B cell (primary cell): ENCODE results near the gene NKX1-2. TPM values are rescaled to one million over a fixed set of nuclear protein-coding genes. Genes with fewer than 3 reads are reported as not detected.

Experiments used
- ATAC-seq: fragments of 200-7000 bp; cut with Tn5 transposase; one replicate; pipeline ENCODE4 v1.10.0; 2021; ENCODE audit warnings: low read depth, mild to moderate bottlenecking, moderate number of reproducible peaks, moderate library complexity
- CTCF ChIA-PET: fragments of 350-600 bp; sonication (Branson Sonifier 250); formaldehyde crosslinking; loops from one replicate; lab custom pipeline; 2021; ENCODE audit warnings: antibody characterized with exemption, inconsistent platforms; lab: Charles Lee
- POLR2A ChIA-PET: fragments of 350-600 bp; sonication (Branson Sonifier 250); formaldehyde crosslinking; loops from one replicate; lab custom pipeline; 2021; ENCODE audit warnings: antibody characterized with exemption; lab: Charles Lee
- DNase-seq: peaks from one replicate; pipeline ENCODE4 v3.0.0; 2013
- H2AFZ ChIP-seq: 2 replicates; pipeline ENCODE4 v1.6.1; 2012; ENCODE audit warnings: mild to moderate bottlenecking, low read depth, low read length; ENCODE audit not compliant: insufficient read depth, poor library complexity, severe bottlenecking
- H3K27ac ChIP-seq, 2 donors: 1 replicate in 1 of 2; 2 replicates in 1 of 2; pipeline ENCODE4 v1.5.1; 2012 to 2013; ENCODE audit warnings: low read length in 2 of 2, mild to moderate bottlenecking in 2 of 2, moderate library complexity in 1 of 2
- H3K27me3 ChIP-seq, 4 experiments: fragments of 200-600 bp in 1 of 4; sonication (generic) in 1 of 4; replicated peaks in 1 of 4; 1 replicate in 2 of 4; 2 replicates in 2 of 4; pipeline versions ENCODE4 v1.6.1 to v1.7.0; 2013 to 2016; ENCODE audit warnings: low read length in 3 of 4, mild to moderate bottlenecking in 2 of 4, mixed read lengths in 1 of 4, moderate library complexity in 1 of 4; ENCODE audit not compliant: insufficient read depth in 4 of 4, control insufficient read depth in 3 of 4; ENCODE audit errors: control extremely low read depth in 1 of 4
- H3K36me3 ChIP-seq, 2 experiments: replicated peaks in 1 of 2; 1 replicate in 1 of 2; 2 replicates in 1 of 2; pipeline versions ENCODE4 v1.6.1 to v1.7.1; 2013; ENCODE audit warnings: low read length in 1 of 2; ENCODE audit not compliant: insufficient read depth in 2 of 2, control insufficient read depth in 1 of 2; ENCODE audit errors: control extremely low read depth in 1 of 2, extremely low read depth in 1 of 2
- H3K4me1 ChIP-seq, 2 donors: fragments of 200-600 bp in 1 of 2; sonication (generic) in 1 of 2; 1 replicate in 1 of 2; 2 replicates in 1 of 2; pipeline versions ENCODE4 v1.5.1 to v1.6.1; 2013 to 2017; ENCODE audit warnings: low read length in 2 of 2; ENCODE audit not compliant: control insufficient read depth in 2 of 2, insufficient read depth in 2 of 2
- H3K4me2 ChIP-seq: replicated peaks from 2 replicates; pipeline ENCODE3; 2012; ENCODE audit warnings: mild to moderate bottlenecking, low read depth, low read length; ENCODE audit not compliant: poor library complexity, severe bottlenecking
- H3K4me3 ChIP-seq, 5 experiments: fragments of 200-600 bp in 1 of 5; sonication (generic) in 1 of 5; 1 replicate in 3 of 5; 2 replicates in 2 of 5; pipeline versions ENCODE4 v1.5.1 to v1.7.0; 2011 to 2016; ENCODE audit warnings: low read length in 4 of 5, mild to moderate bottlenecking in 4 of 5, low read depth in 2 of 5, control low read depth in 1 of 5, moderate library complexity in 1 of 5; ENCODE audit not compliant: insufficient read depth in 1 of 5; ENCODE audit errors: control extremely low read depth in 1 of 5, extremely low read depth in 1 of 5
- H3K79me2 ChIP-seq: fragments of 200-600 bp; sonication (generic); one replicate; pipeline ENCODE4 v1.6.0; 2016; ENCODE audit warnings: low read length; ENCODE audit not compliant: control insufficient read depth, insufficient read depth
- H3K9ac ChIP-seq: fragments of 200-600 bp; sonication (generic); 2 replicates; pipeline ENCODE4 v1.6.1; 2017; ENCODE audit warnings: mild to moderate bottlenecking, low read length, moderate library complexity
- H3K9me3 ChIP-seq, 3 donors: one replicate each; pipeline versions ENCODE4 v1.6.1 to v1.7.1; 2013; ENCODE audit warnings: low read length in 2 of 3; ENCODE audit not compliant: control insufficient read depth in 2 of 3, insufficient read depth in 1 of 3; ENCODE audit errors: control extremely low read depth in 1 of 3
- H4K20me1 ChIP-seq: 2 replicates; pipeline ENCODE4 v1.6.0; 2012; ENCODE audit warnings: mild to moderate bottlenecking, low read length; ENCODE audit not compliant: insufficient read depth, control insufficient read depth, poor library complexity, severe bottlenecking
- H3K27ac Mint-ChIP-seq: one replicate; pipeline ENCODE4 v1.8.0; 2021; ENCODE audit warnings: mixed read lengths
- H3K27me3 Mint-ChIP-seq: one replicate; pipeline ENCODE4 v1.8.0; 2021; ENCODE audit warnings: mixed read lengths
- H3K4me1 Mint-ChIP-seq: one replicate; pipeline ENCODE4 v1.8.0; 2021; ENCODE audit warnings: mixed read lengths
- H3K4me3 Mint-ChIP-seq: one replicate; pipeline ENCODE4 v1.8.0; 2021; ENCODE audit warnings: mixed read lengths
- H3K9me3 Mint-ChIP-seq: one replicate; pipeline ENCODE4 v1.8.0; 2022; ENCODE audit warnings: mixed read lengths; ENCODE audit not compliant: insufficient read depth
- EZH2 ChIP-seq: IDR thresholded peaks from 2 replicates; pipeline ENCODE4 v1.6.1; 2012; ENCODE audit warnings: borderline replicate concordance, low read depth, mild to moderate bottlenecking, moderate library complexity, low read length; ENCODE audit not compliant: insufficient read depth, poor library complexity, severe bottlenecking
- WGBS: methylation state at CpG from one replicate; pipeline ENCODE4 v1.1.5; 2013; ENCODE audit warnings: missing lambda C conversion rate; ENCODE audit not compliant: insufficient coverage; 5-methylcytosine and 5-hydroxymethylcytosine counted together
- intact Hi-C: fragments of 100-400 bp; cut with micrococcal nuclease; formaldehyde crosslinking; loops from one replicate; pipeline ENCODE4 v1.10.0; 2022
- polyA minus RNA-seq: library from RNA; depleted of rRNA, polyadenylated mRNA; stranded (reverse); fragments of >200 nt; gene quantifications from 2 replicates; pipeline ENCODE4 v1.2.3, GENCODE V29; 2012
- polyA plus RNA-seq: library from polyadenylated mRNA; depleted of rRNA; stranded (reverse); fragments of >200 nt; gene quantifications from 2 replicates; pipeline ENCODE4 v1.2.3, GENCODE V29; 2012
- total RNA-seq, 2 donors: library from RNA; stranded (reverse); fragments of 120-200 nt in 1 of 2; gene quantifications; 1 replicate in 1 of 2; 2 replicates in 1 of 2; pipeline versions ENCODE4 v1.2.3 to v1.2.4, GENCODE V29; 2013 to 2022
- TF ChIP-seq, protein P1 (sequence below): fragments of 200-600 bp; IDR thresholded peaks from one replicate; pipeline ENCODE4 v1.8.0; 2022; ENCODE audit warnings: antibody characterized with exemption, mild to moderate bottlenecking

Gene NKX1-2
- total RNA-seq (not detected in 2 replicates), polyA plus RNA-seq (not detected in 2 replicates), polyA minus RNA-seq (not detected in 2 replicates)
- not detected for total RNA-seq (2013)

DNA sequence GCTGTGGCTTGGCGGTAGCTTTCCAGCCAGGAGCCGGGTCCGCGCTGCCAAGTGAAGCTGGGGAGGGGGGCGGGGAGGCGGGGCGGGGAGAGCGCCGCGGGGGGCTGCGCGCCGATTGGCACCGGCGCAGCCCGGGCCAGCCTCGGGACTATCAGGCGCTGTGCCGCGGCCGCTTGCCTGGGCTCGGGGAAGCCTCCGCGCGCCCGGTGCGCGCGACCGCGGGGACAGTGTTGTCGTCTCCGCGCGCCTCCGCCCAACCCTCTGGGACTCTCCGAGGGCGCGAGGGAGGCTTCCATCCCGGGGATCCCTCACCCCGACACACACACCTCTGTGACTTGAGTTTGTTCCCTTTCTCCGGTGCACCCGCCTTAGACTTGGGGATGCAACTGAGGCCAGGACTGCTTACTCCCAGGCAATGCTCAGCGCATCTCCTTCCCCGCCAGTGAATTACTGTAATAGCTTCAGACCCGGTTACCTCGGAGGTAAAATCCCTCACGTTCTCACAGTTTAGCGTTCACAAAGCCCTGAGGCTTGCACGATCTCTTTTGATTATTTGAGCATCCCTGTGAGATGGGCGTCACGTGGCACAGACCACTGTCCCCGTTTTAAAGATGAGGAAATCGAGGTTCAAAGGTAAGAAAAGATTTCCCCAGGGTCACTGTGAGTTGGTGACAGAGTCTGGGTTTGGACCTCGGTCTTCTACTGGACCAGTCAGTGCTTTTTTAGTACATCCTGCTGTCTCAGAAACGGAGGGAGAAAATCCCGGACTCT, at the start of gene NKX1-2:
NKX1-2 (minus strand) TSS at position 24 of the 771 bp plus-strand sequence. CDS start 92 bp downstream, outside the sequence.
- H3K27ac Mint-ChIP-seq: no peak within 1 kb of the TSS
- DNase-seq (peak; percentile 46), ATAC-seq (no peak)
- Histone ChIP-seq H3K9me3 (peaks cover 0 to 3% (median 0%) of the 10 kb centered on the region in 3 donors), H2AFZ (peak within 1 kb of the TSS; percentile 33), H3K9ac (peak within 1 kb of the TSS; percentile 32), H3K79me2 (no peaks in the 10 kb centered on the region), H3K27ac (no peak within 1 kb of the TSS), H3K27me3 (peaks cover 0 to 77% (median 52%) of the 10 kb centered on the region in 4 experiments), H3K4me1 (peaks cover 31 to 42% of the 10 kb centered on the region in 2 donors), H3K36me3 (no peaks in the 10 kb centered on the region), H4K20me1 (no peaks in the 10 kb centered on the region), H3K4me3 (peak within 1 kb of the TSS in 2 of 5 experiments; percentile 9 to 16), H3K4me2 (peak within 1 kb of the TSS; percentile 78)
- peaks cover 75% of the 10 kb centered on the region for H3K27me3 Mint-ChIP-seq
- ChIA-PET CTCF (no interaction called here), POLR2A (no interaction called here)
- peaks cover 28% of the 10 kb centered on the region for H3K4me1 Mint-ChIP-seq
- no peaks in the 10 kb centered on the region for H3K9me3 Mint-ChIP-seq
- intact Hi-C loops: no loop called here
- TF ChIP-seq, protein P1, sequence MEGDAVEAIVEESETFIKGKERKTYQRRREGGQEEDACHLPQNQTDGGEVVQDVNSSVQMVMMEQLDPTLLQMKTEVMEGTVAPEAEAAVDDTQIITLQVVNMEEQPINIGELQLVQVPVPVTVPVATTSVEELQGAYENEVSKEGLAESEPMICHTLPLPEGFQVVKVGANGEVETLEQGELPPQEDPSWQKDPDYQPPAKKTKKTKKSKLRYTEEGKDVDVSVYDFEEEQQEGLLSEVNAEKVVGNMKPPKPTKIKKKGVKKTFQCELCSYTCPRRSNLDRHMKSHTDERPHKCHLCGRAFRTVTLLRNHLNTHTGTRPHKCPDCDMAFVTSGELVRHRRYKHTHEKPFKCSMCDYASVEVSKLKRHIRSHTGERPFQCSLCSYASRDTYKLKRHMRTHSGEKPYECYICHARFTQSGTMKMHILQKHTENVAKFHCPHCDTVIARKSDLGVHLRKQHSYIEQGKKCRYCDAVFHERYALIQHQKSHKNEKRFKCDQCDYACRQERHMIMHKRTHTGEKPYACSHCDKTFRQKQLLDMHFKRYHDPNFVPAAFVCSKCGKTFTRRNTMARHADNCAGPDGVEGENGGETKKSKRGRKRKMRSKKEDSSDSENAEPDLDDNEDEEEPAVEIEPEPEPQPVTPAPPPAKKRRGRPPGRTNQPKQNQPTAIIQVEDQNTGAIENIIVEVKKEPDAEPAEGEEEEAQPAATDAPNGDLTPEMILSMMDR: no peak
- TF ChIP-seq EZH2: peak; percentile 55
- 2% methylated on average over 55 of the region's 57 CpGs for WGBS
- H3K4me3 Mint-ChIP-seq: peak within 1 kb of the TSS; percentile 81

DNA sequence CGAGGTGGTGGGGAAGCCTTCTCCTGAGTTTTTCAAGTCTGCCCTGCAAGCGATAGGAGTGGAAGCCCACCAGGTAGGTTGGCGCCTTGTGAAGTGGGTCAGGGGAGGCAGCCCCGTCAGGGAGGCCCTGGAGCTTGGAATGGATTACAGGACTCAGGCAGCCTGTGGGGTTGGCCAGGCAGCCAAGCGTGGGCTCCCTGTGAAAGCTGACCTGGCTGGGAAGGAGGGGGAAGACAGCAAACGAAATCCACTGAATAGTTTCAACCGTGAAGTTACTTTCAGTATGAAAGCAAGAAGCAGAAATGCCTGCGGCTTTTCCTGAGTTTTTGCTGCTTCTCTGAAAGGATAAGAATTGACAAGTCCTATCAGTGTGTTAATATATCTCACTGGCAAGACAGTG, 48.2 kb upstream of the NKX1-2 start:
- Mint-ChIP-seq H3K4me1 (peaks cover 1% of the 10 kb centered on the region), H3K27me3 (no peaks in the 10 kb centered on the region), H3K27ac (no peak overlapping the region), H3K4me3 (no peak overlapping the region), H3K9me3 (peaks cover 10% of the 10 kb centered on the region)
- POLR2A ChIA-PET: no interaction called here
- H3K9ac ChIP-seq: no peak overlapping the region
- 99% methylated on average over 5 of the region's 8 CpGs for WGBS
- TF ChIP-seq, protein P1: no peak
- TF ChIP-seq EZH2: no peak
- no peak overlapping the region for H3K4me2 ChIP-seq
- no peak overlapping the region for H2AFZ ChIP-seq
- no peaks in the 10 kb centered on the region for H3K79me2 ChIP-seq
- peaks cover 0 to 3% (median 0%) of the 10 kb centered on the region in 4 experiments for H3K27me3 ChIP-seq
- no peaks in the 10 kb centered on the region for H4K20me1 ChIP-seq
- intact Hi-C loops: no loop called here
- peaks cover 0 to 14% of the 10 kb centered on the region in 2 experiments for H3K36me3 ChIP-seq
- H3K9me3 ChIP-seq: peaks cover 0 to 4% (median 4%) of the 10 kb centered on the region in 3 donors
- H3K4me1 ChIP-seq: no peaks in the 10 kb centered on the region
- CTCF ChIA-PET: no interaction called here
- H3K4me3 ChIP-seq: no peak overlapping the region
- no peak overlapping the region for H3K27ac ChIP-seq
- DNase-seq (no peak), ATAC-seq (no peak)
